OCI-LY1 (cell line): Measurements from ENCODE around the gene GAD1.

ENCODE experiments used
- H2AFZ ChIP-seq: fragments of 200-600 bp; sonication (generic), shearing (Covaris generic); 2 replicates; pipeline ENCODE4 v1.6.0; 2014; ENCODE audit warnings: antibody characterized with exemption, mild to moderate bottlenecking, low read length
- H3F3A ChIP-seq: fragments of 200-600 bp; sonication (generic), shearing (Covaris generic); 2 replicates; pipeline ENCODE4 v1.6.0; 2014; ENCODE audit warnings: mild to moderate bottlenecking, antibody characterized with exemption, low read length, moderate library complexity; ENCODE audit not compliant: insufficient read depth
- H3K27ac ChIP-seq: fragments of 200-600 bp; sonication (generic); 2 replicates; pipeline ENCODE4 v1.5.1; 2014; ENCODE audit warnings: low read length, mixed run types, mild to moderate bottlenecking, low read depth; ENCODE audit not compliant: poor library complexity, severe bottlenecking
- H3K27me3 ChIP-seq: fragments of 200-600 bp; sonication (generic); 2 replicates; pipeline ENCODE4 v1.6.0; 2014; ENCODE audit warnings: antibody characterized with exemption, mild to moderate bottlenecking, low read length, moderate library complexity; ENCODE audit not compliant: insufficient read depth
- H3K36me3 ChIP-seq: fragments of 200-600 bp; sonication (generic); 2 replicates; pipeline ENCODE4 v1.6.1; 2014; ENCODE audit warnings: mild to moderate bottlenecking, antibody characterized with exemption, low read length, moderate library complexity, mixed read lengths; ENCODE audit not compliant: insufficient read depth
- H3K4me1 ChIP-seq: fragments of 200-600 bp; sonication (generic); 2 replicates; pipeline ENCODE4 v1.5.1; 2014; ENCODE audit warnings: mild to moderate bottlenecking, low read length, moderate library complexity; ENCODE audit not compliant: insufficient read depth, severe bottlenecking
- H3K4me2 ChIP-seq: fragments of 200-600 bp; sonication (generic), shearing (Covaris generic); 2 replicates; pipeline ENCODE4 v1.6.1; 2014; ENCODE audit warnings: low read length
- H3K4me3 ChIP-seq: fragments of 200-600 bp; sonication (generic); 2 replicates; pipeline ENCODE4 v1.5.1; 2014; ENCODE audit warnings: low read length, low read depth, mild to moderate bottlenecking, mixed read lengths; ENCODE audit not compliant: poor library complexity, severe bottlenecking
- H3K79me2 ChIP-seq: fragments of 200-600 bp; shearing (Covaris generic); 2 replicates; pipeline ENCODE4 v1.6.1; 2016; ENCODE audit warnings: mixed run types, low read length, mixed read lengths; ENCODE audit not compliant: insufficient read depth
- H3K9ac ChIP-seq: fragments of 200-600 bp; sonication (generic), shearing (Covaris generic); 2 replicates; pipeline ENCODE4 v1.6.1; 2014; ENCODE audit warnings: mild to moderate bottlenecking, low read length, mixed read lengths
- H3K9me2 ChIP-seq: fragments of 200-600 bp; sonication (generic), shearing (Covaris generic); 2 replicates; pipeline ENCODE4 v1.6.1; 2014; ENCODE audit warnings: low read depth, mild to moderate bottlenecking, low read length, mixed read lengths
- H3K9me3 ChIP-seq: fragments of 200-600 bp; shearing (Covaris generic); 2 replicates; pipeline ENCODE4 v1.6.1; 2014; ENCODE audit warnings: low read length, mixed read lengths
- H4K20me1 ChIP-seq: fragments of 200-600 bp; sonication (generic), shearing (Covaris generic); 2 replicates; pipeline ENCODE4 v1.6.0; 2016; ENCODE audit warnings: mild to moderate bottlenecking, low read length; ENCODE audit not compliant: insufficient read depth
- CTCF ChIP-seq: fragments of 200-600 bp; sonication (generic), shearing (Covaris generic); IDR thresholded peaks from 2 replicates; pipeline ENCODE4 v1.5.1; 2017; ENCODE audit warnings: mild to moderate bottlenecking, antibody characterized with exemption, low read length, moderate library complexity, mixed read lengths
- EZH2 ChIP-seq: fragments of 200-600 bp; sonication (generic), shearing (Covaris generic); IDR thresholded peaks from 2 replicates; pipeline ENCODE4 v1.8.0; 2017; ENCODE audit warnings: borderline replicate concordance, mixed run types, mild to moderate bottlenecking, antibody characterized with exemption, low read length, moderate library complexity, mixed read lengths

The GAD1 gene

GRCh38 chr2:170850251-170850650, 33.6 kb downstream of the GAD1 start:
- Histone ChIP-seq H3K9me3 (no peaks in the 10 kb centered on the region), H3K4me2 (no peak overlapping the region), H3K4me3 (no peak overlapping the region), H4K20me1 (no peaks in the 10 kb centered on the region), H3K4me1 (no peaks in the 10 kb centered on the region), H3K27me3 (no peaks in the 10 kb centered on the region), H3K36me3 (no peaks in the 10 kb centered on the region), H3K9ac (no peak overlapping the region), H2AFZ (no peak overlapping the region), H3K9me2 (no peaks in the 10 kb centered on the region), H3F3A (no peaks in the 10 kb centered on the region), H3K27ac (no peak overlapping the region), H3K79me2 (no peaks in the 10 kb centered on the region)
- no peak for TF ChIP-seq CTCF
- TF ChIP-seq EZH2 = no peak

DNA sequence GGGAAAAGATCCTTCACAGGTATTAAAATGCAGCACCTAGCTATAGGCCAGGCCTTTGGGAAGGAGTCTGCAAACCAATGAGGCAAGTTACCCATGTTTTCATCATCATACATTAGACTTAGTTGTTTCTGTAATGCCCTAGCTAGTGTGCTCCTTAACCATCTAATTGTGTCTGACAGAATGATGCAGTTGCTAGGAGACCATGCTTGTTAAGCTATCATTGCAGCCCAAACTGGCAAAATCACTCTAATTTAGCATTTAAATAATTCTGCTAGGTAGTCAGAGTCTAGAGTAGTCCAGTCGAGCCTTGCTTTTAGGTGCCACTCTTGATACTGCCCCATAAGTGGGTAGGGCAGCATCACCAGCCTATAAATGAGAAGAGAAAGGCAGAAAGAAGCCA, 34.9 kb downstream of the GAD1 start:
- no peaks in the 10 kb centered on the region for H4K20me1 ChIP-seq
- H3K9me3 ChIP-seq = no peaks in the 10 kb centered on the region
- H3K79me2 ChIP-seq = no peaks in the 10 kb centered on the region
- H3F3A ChIP-seq = no peaks in the 10 kb centered on the region
- no peaks in the 10 kb centered on the region for H3K27me3 ChIP-seq
- H3K9me2 ChIP-seq = no peaks in the 10 kb centered on the region
- no peaks in the 10 kb centered on the region for H3K4me1 ChIP-seq
- no peaks in the 10 kb centered on the region for H3K36me3 ChIP-seq
- no peak overlapping the region for H3K4me3 ChIP-seq
- H3K27ac ChIP-seq = no peak overlapping the region
- no peak for TF ChIP-seq CTCF
- no peak overlapping the region for H3K9ac ChIP-seq
- no peak overlapping the region for H2AFZ ChIP-seq
- H3K4me2 ChIP-seq = no peak overlapping the region

GRCh38 chr2:170856066-170856465, 39.4 kb downstream of the GAD1 start:
- Histone ChIP-seq H4K20me1 (no peaks in the 10 kb centered on the region), H3K9me3 (no peaks in the 10 kb centered on the region), H3K4me1 (no peaks in the 10 kb centered on the region), H3K79me2 (no peaks in the 10 kb centered on the region), H3K27ac (no peak overlapping the region), H3K36me3 (no peaks in the 10 kb centered on the region), H3K4me3 (no peak overlapping the region), H3K9me2 (no peaks in the 10 kb centered on the region), H3K9ac (no peak overlapping the region), H3K4me2 (no peak overlapping the region), H3F3A (no peaks in the 10 kb centered on the region), H2AFZ (no peak overlapping the region), H3K27me3 (no peaks in the 10 kb centered on the region)
- TF ChIP-seq CTCF (no peak), EZH2 (no peak)
